ENCODE measurements around the gene BACH1.

The BACH1 gene

GRCh38 chr21:29300807-29301138 is 2.1 kb downstream of the BACH1 start:
- TF ChIP-seq CTCF (IDR thresholded peaks at IDR 0.05; ENCODE audit: insufficient read depth, low read depth, low read length, missing control alignments), result no peak
- H3K4me3 ChIP-seq (ENCODE audit: low read length), result peak overlapping the region; percentile 93
- no peak for DNase-seq (ENCODE audit: low read depth)

GRCh38 chr21:29301691-29302090 is 3.0 kb downstream of the BACH1 start:
- TF ChIP-seq CTCF (IDR thresholded peaks at IDR 0.05; ENCODE audit: insufficient read depth, low read depth, low read length, missing control alignments), result no peak
- DNase-seq (ENCODE audit: low read depth), result no peak
- peak overlapping the region; percentile 93 for H3K4me3 ChIP-seq (ENCODE audit: low read length)

GRCh38 chr21:29302359-29302875 is 3.7 kb downstream of the BACH1 start:
- DNase-seq (ENCODE audit: low read depth), result peak; percentile 50
- TF ChIP-seq CTCF (IDR thresholded peaks at IDR 0.05; ENCODE audit: insufficient read depth, low read depth, low read length, missing control alignments), result no peak
- H3K4me3 ChIP-seq (ENCODE audit: low read length), result peak overlapping the region; percentile 31

GRCh38 chr21:29303288-29303687 is 4.6 kb downstream of the BACH1 start:
- no peak for DNase-seq (ENCODE audit: low read depth)
- H3K4me3 ChIP-seq (ENCODE audit: low read length), result no peak overlapping the region
- no peak for TF ChIP-seq CTCF (IDR thresholded peaks at IDR 0.05; ENCODE audit: insufficient read depth, low read depth, low read length, missing control alignments)

GRCh38 chr21:29304597-29304996 is 5.9 kb downstream of the BACH1 start:
- H3K4me3 ChIP-seq (ENCODE audit: low read length), result no peak overlapping the region
- no peak for DNase-seq (ENCODE audit: low read depth)
- TF ChIP-seq CTCF (IDR thresholded peaks at IDR 0.05; ENCODE audit: insufficient read depth, low read depth, low read length, missing control alignments), result no peak

- no peak for TF ChIP-seq CTCF (IDR thresholded peaks at IDR 0.05; ENCODE audit: insufficient read depth, low read depth, low read length, missing control alignments)
- H3K4me3 ChIP-seq (ENCODE audit: low read length), result no peak overlapping the region
- DNase-seq (ENCODE audit: low read depth), result no peak
Measured at GRCh38 chr21:29305068-29305467, 6.3 kb downstream of the BACH1 start.

GRCh38 chr21:29305561-29305960 is 6.8 kb downstream of the BACH1 start:
- H3K4me3 ChIP-seq (ENCODE audit: low read length), result no peak overlapping the region
- TF ChIP-seq CTCF (IDR thresholded peaks at IDR 0.05; ENCODE audit: insufficient read depth, low read depth, low read length, missing control alignments), result no peak
- no peak for DNase-seq (ENCODE audit: low read depth)

All from epithelial cell of esophagus (primary cell).